ENCODE data around the gene NEK7. TPM values are rescaled to one million over a fixed set of nuclear protein-coding genes. Genes with fewer than 3 reads are reported as not detected.
A peak's percentile ranks its signal among the peaks of the same experiment; 100 is the strongest.

The NEK7 gene
- total and polyA plus RNA-seq, 9 of the 15 experiments (the other 6 are each of a cell fraction or from before 2014, with no cell fraction given), result 8.5 to 37.3 (median 27.7) TPM

GRCh38 chr1:198253668-198254067 is 96.9 kb downstream of the NEK7 start:
- Histone ChIP-seq H3K9me3 (replicated peaks; ENCODE audit: control insufficient read depth, insufficient read depth, low read depth, low read length) (no peaks in the 10 kb centered on the region), H3K9ac (ENCODE audit: insufficient read depth in 1 of 2, low read depth in 2 of 2, low read length in 2 of 2) (peak overlapping the region in 1 of 2 experiments; percentile 76; a peak in 1 of 4 replicates), H3K79me2 (ENCODE audit: control insufficient read depth, insufficient read depth, low read length) (no peaks in the 10 kb centered on the region), H3K4me3 (no peak overlapping the region), H3K27me3 (ENCODE audit: control insufficient read depth in 2 of 2, insufficient read depth in 2 of 2, low read length in 2 of 2) (no peaks in the 10 kb centered on the region), H3K9me1 (ENCODE audit: control insufficient read depth, insufficient read depth, low read length) (no peaks in the 10 kb centered on the region), H3K27ac (ENCODE audit: extremely low read depth, low read depth, low read length) (no peak overlapping the region), H4K20me1 (replicated peaks; ENCODE audit: control insufficient read depth, insufficient read depth, low read length) (no peaks in the 10 kb centered on the region; the same call in 1 of the 2 replicates), H3K4me1 (replicated peaks in 1 of 2; ENCODE audit: control insufficient read depth in 2 of 2, insufficient read depth in 2 of 2, low read length in 2 of 2) (peaks cover 4 to 5% of the 10 kb centered on the region in 2 experiments; a peak in 4 of 5 replicates), H3K36me3 (ENCODE audit: control insufficient read depth, insufficient read depth, low read length) (no peaks in the 10 kb centered on the region), H3K4me2 (ENCODE audit: insufficient read depth, low read length) (no peak overlapping the region), H2AFZ (ENCODE audit: low read depth, low read length) (no peak overlapping the region)
- BruUV-seq (replicated peaks), result no TSS peak
- in situ Hi-C loops (cut with MboI) (no loop called here), intact Hi-C loops (cut with micrococcal nuclease) (no loop called here)
- FAIRE-seq (no peak), DNase-seq (ENCODE audit: extremely low read depth in 1 of 4, low spot score in 3 of 4) (peak in 1 of 4 experiments; percentile 31), ATAC-seq (peak; percentile 77)
- ChIA-PET CTCF (ENCODE audit: low intra/inter-chr PET ratio) (no interaction called here), POLR2A (interaction anchor here (1.0 kb wide), 1 partner anchor 11 kb away, joined by 5 read pairs; no protein-coding TSS in a partner anchor)
- WGBS (ENCODE audit: insufficient coverage, low coverage, missing lambda C conversion rate), result 15% methylated on average over 1 of the region's 1 CpG
- TF ChIP-seq SMARCE1 (IDR thresholded peaks at IDR 0.05) (peak; percentile 70; the same call in 1 of the 2 replicates), ZKSCAN3 (CRISPR knock-in tag; IDR thresholded peaks at IDR 0.05) (no peak), HIVEP1 (CRISPR knock-in tag; IDR thresholded peaks at IDR 0.05) (no peak), EHMT2 (IDR thresholded peaks at IDR 0.05) (no peak), MEIS2 (IDR thresholded peaks at IDR 0.05; ENCODE audit: partially characterized antibody) (peak; percentile 95), NCOR1 (IDR thresholded peaks at IDR 0.05) (no peak), CREM (IDR thresholded peaks at IDR 0.05; ENCODE audit: low read depth) (peak; percentile 28; the same call in 1 of the 2 replicates), ZFP1 (CRISPR knock-in tag; IDR thresholded peaks at IDR 0.05) (no peak), TCF15 (CRISPR knock-in tag; IDR thresholded peaks at IDR 0.05) (no peak), PKNOX1 (IDR thresholded peaks at IDR 0.05) (peak; percentile 65; the same call in 1 of the 2 replicates), CEBPG (CRISPR knock-in tag; IDR thresholded peaks at IDR 0.05) (no peak), CEBPG (tag; conservative IDR thresholded peaks at IDR 0.05 in 1 of 2, IDR thresholded peaks at IDR 0.05 in 1 of 2) (0 out of 4 replicates have a peak, but pooled peaks of 1 of the 2 experiments have one; percentile 1), FOSL1 (tag; conservative IDR thresholded peaks at IDR 0.05) (peak; percentile 73), ZNF766 (CRISPR knock-in tag; conservative IDR thresholded peaks at IDR 0.05) (no peak), ARID1B (IDR thresholded peaks at IDR 0.05) (peak; percentile 59; the same call in 1 of the 2 replicates), RFX5 (IDR thresholded peaks at IDR 0.05; ENCODE audit: low read depth, low read length) (no peak)
- TF ChIP-seq, protein P1, sequence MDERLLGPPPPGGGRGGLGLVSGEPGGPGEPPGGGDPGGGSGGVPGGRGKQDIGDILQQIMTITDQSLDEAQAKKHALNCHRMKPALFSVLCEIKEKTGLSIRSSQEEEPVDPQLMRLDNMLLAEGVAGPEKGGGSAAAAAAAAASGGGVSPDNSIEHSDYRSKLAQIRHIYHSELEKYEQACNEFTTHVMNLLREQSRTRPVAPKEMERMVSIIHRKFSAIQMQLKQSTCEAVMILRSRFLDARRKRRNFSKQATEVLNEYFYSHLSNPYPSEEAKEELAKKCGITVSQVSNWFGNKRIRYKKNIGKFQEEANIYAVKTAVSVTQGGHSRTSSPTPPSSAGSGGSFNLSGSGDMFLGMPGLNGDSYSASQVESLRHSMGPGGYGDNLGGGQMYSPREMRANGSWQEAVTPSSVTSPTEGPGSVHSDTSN (CRISPR knock-in tag; IDR thresholded peaks at IDR 0.05; ENCODE audit: low read depth), result no peak
- TF ChIP-seq, protein P1 (tag; conservative IDR thresholded peaks at IDR 0.05; ENCODE audit: low read depth), result peak; percentile 88
- TF ChIP-seq, protein P2, sequence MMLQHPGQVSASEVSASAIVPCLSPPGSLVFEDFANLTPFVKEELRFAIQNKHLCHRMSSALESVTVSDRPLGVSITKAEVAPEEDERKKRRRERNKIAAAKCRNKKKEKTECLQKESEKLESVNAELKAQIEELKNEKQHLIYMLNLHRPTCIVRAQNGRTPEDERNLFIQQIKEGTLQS (IDR thresholded peaks at IDR 0.05), result peak; percentile 28; the same call in 1 of the 2 replicates
- TF ChIP-seq, protein P2 (CRISPR knock-in tag; conservative IDR thresholded peaks at IDR 0.05), result no peak
